GM18499 (cell line): ENCODE data around the gene OTOGL.
"Not testable (repeated sequence)": the region's sequence is repeated elsewhere in the genome, so short reads cannot be mapped to it uniquely, and the experiment has no call there.

ENCODE experiments used
- ATAC-seq: cut with Tn5 transposase; IDR thresholded peaks from one replicate; pipeline ENCODE4 v1.9.1; 2021; ENCODE audit warnings: moderate number of reproducible peaks; ENCODE audit not compliant: insufficient read depth, unreplicated experiment

The OTOGL gene

DNA sequence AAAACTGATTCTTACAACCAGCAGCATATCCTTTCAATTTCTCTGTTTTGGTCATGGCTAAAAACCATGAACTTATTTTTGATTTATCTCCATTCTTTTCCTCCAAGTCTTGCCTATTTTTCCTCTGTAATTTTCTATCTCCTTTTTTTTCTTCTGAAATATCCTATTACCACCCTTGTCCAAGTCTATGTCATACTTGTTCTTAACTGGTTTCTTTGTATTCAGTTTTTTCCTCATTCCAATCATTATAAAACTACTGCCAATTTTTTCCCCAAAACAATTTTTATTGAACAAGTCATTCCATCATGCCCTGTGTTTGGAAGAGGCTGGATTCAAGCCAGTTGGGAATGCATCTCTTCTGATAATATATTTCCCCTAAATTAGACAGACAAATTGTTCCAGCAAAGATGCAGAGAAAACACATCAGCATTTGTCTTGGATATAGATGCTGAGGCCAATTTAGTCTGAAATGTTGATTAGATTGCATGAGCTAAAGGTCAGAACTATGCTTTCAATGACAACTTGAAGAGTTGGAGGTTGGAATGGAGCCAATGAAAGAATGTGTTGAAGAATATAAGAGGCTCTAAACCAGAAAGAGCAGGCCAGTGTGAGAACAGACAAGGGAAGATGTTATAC lies 30.7 kb downstream of the OTOGL start:
- no peak for ATAC-seq

GRCh38 chr12:80135624-80136023 lies 36.3 kb downstream of the OTOGL start:
- no peak for ATAC-seq

GRCh38 chr12:80140005-80140404 lies 40.7 kb downstream of the OTOGL start:
- no peak for ATAC-seq

DNA sequence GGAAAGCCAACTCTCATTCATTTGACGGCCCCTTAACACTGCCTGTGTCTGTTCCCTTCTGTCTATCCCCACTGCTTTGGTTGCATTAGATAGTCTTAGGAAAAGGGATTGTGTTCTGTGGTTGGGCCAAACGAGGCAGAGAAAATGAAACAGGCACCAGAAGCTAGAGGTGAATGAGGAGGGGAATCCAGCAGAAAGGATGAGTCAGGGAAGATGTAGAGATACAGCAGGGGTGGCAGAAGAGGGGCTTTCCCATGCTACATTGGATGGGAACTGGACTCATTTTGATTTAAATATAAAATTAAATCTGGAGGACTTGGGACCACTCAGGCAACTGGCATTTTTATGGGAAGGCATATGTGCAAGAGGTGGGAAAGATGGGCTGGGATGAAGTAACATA lies 43.3 kb downstream of the OTOGL start:
- ATAC-seq: no peak

DNA sequence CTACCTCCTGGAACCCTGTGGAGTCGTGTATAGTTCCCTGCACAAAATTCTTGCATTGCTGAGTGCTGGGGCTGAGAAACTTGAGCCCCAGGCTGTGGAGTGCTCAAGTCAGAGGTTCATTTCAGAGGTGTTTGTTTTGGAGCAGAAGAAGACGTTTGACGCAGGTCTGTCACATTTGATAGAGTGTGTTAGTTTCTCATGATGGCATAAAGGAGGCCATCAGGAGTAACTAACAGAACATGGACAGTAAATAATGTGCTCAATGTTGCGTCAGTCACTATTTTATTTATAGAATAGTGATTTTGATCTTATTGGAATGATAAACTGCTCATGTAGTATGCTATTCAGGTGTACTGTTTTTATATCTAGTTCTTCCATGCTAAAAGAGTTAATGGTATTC lies 44.2 kb downstream of the OTOGL start:
- ATAC-seq: no peak

- not testable (repeated sequence) for ATAC-seq
These were observed 50.4 kb downstream of the OTOGL start for GRCh38 chr12:80149547-80150313.

GRCh38 chr12:80151131-80151530 lies 51.8 kb downstream of the OTOGL start:
- ATAC-seq: no peak

GRCh38 chr12:80154261-80154660 lies 54.9 kb downstream of the OTOGL start:
- no peak for ATAC-seq

GRCh38 chr12:80156306-80156705 lies 57.0 kb downstream of the OTOGL start:
- ATAC-seq: no peak

- no peak for ATAC-seq
These were observed 58.3 kb downstream of the OTOGL start for GRCh38 chr12:80157645-80158044.

- ATAC-seq: no peak
These were observed 62.3 kb downstream of the OTOGL start for GRCh38 chr12:80161612-80162011.

DNA sequence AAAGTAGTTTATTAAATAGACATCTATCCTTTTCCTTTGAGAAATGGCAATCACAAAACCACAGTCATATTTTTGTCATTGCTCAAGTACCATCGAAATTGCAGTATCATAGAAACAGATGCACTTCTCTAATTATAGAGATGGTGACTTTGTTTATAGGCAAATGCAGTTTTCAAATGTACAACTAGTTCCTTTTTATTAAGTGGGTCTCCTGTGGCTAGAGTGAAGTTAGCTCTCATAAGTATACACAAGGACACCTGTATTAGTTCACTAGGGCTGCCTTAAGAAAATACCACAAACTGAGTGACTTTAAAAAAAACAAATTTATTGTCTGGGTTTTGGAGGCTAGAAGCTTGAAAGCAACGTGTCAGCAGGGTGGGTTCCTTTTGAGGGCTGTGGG lies 62.8 kb downstream of the OTOGL start:
- ATAC-seq: no peak

GRCh38 chr12:80165746-80166145 lies 66.4 kb downstream of the OTOGL start:
- no peak for ATAC-seq

- no peak for ATAC-seq
These were observed 67.4 kb downstream of the OTOGL start for GRCh38 chr12:80166751-80167150.

GRCh38 chr12:80168936-80169335 lies 69.6 kb downstream of the OTOGL start:
- no peak for ATAC-seq

DNA sequence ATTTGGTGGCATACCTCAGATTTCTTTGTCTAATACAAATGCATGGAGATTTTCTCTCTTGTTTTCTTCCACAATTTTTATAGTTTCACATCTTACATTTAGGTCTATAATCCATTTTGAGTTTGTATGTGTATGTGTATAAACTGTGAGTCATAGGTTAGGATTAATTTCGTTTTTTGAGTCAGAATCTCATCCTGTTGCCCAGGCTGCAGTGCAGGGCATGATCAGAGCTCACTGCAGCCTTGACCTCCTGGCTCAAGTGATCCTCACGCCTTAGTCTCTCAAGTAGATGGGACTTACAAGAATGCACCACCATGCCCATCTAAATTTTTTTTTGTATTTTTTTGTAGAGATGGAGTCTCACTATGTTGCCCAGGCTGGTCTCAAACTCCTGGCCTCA lies 71.6 kb downstream of the OTOGL start:
- no peak for ATAC-seq

DNA sequence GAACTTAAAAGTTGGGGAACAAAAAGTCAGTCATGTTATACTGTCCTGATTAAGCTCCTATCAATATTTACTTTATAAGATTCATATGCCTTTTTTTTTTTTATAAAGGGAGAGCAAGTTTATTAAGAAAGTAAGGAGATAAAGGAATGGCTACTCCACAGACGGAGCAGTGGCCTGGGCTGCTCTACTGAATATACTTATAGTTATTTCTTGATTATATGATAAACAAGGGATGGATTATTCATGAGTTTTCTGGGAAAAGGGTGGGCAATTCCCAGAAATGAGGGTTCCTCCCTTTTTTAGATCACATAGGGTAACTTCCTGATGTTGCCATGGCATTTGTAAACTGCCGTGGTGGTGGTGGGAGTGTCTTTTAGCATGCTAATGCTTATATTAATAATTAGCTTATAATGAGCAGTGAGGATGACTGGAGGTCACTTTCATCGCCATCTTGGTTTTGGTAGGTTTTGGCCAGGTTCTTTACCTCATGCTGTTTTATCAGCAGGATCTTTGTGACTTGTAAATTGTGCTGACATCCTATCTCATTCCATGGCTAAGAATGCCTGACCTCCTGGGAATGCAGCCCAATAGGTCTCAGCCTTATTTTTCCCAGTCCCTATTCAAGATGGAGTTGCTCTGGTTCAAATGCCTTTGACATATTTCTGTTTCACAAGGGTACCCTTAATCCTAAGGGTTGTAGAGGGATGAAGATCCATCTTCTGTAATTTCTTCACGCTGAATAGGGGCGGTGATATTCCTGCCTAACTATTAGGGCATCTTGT lies 73.9 kb downstream of the OTOGL start:
- no peak for ATAC-seq

GRCh38 chr12:80175307-80175930 lies 76.1 kb downstream of the OTOGL start:
- no peak for ATAC-seq

GRCh38 chr12:80176706-80177105 lies 77.4 kb downstream of the OTOGL start:
- ATAC-seq: no peak

DNA sequence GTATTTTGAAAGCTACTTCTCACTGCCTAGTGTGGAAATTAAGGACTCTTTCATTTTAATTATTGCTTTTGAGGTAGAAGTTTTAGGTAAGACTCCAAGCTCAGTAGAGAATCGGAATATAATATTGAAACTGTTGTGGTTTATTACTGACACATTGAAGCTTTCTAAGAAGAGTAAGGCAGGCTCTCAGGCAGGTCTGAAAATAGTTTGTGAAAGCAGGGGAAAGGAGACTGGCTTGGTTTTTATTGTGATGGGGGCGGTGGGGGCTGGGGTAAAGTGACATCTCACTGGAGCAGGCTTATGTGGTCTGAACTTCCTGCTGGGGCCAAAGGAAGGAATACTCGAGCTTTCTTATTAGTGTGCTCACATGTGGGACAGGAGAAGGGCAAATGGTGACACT lies 79.5 kb downstream of the OTOGL start:
- ATAC-seq: peak; percentile 88

GRCh38 chr12:80183939-80184338 lies 84.6 kb downstream of the OTOGL start:
- ATAC-seq: no peak
